DMS53 treated with DMSO at 0.1 percent for 48 hours (cell line): Measurements from ENCODE around the gene EXOC6B.
A peak's percentile ranks its signal among the peaks of the same experiment; 100 is the strongest.
"Not testable (repeated sequence)": the region's sequence is repeated elsewhere in the genome, so short reads cannot be mapped to it uniquely, and the experiment has no call there.

Experiments used
- DNase-seq: peaks from one replicate; lab custom pipeline; 2025; ENCODE audit not compliant: unreplicated experiment; lab: John Stamatoyannopoulos, UW

The EXOC6B gene

DNA sequence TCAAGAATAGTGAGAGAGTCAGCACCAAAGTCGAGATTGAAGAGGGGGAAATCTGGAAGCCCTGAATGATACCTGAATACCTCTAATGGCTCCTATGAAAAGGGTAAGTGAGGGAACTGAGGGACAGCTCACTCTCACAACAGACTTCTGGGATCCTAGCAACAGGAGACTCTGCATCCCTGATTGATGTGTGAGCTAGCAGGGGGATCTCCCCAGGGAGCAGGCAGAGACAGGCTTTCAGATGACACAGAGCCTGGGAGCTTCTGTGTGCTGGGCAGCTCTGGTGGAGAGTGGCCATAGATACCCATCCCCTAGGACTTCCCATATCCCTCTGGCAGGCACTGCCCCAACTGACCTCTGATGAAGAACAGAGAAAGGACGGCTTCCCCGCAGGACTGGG lies 206.2 kb downstream of the EXOC6B start:
- no peak for DNase-seq

DNA sequence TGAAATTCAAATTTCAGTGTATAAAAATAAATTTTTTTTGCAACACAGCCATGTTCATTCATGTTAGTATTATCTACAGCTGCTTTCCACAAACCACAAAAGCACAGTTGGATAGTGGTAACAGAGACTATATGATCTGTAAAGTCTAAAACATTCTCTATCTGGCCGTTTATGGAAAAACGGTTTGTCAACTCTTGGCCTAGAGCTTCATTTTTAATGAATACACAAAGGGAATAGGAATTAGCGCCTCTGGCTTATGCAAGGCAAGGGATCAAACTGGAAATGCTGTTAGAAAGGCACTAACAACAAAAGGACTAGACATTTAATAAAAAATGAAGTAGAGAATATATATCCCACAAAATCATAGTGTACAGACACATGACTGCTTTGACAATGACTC lies 211.9 kb downstream of the EXOC6B start:
- no peak for DNase-seq

DNA sequence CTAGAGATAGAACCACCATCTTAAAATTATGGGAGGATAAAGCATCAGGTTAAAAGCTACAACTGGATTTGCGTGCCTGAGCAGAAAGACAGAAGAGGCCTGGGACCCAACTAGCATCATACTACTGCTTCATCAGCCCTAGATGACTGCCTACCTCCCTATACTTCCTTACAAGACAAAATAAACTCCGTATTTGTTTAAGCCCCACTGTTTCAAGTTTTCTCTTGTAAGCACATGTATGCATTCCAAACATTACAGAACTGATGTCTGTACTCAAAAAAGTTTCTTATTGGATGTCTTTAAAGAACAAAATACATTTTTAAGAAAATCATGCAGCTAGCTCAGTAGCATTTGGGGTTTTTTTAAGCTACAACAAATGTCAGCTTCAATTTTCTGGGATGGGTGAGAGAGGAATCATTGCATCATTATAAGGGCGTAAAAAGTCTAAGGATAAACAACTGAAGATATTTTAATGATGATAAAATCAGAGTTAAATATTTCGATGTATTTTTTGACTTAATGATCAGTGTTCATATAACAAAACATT lies 213.1 kb downstream of the EXOC6B start:
- DNase-seq: no peak

DNA sequence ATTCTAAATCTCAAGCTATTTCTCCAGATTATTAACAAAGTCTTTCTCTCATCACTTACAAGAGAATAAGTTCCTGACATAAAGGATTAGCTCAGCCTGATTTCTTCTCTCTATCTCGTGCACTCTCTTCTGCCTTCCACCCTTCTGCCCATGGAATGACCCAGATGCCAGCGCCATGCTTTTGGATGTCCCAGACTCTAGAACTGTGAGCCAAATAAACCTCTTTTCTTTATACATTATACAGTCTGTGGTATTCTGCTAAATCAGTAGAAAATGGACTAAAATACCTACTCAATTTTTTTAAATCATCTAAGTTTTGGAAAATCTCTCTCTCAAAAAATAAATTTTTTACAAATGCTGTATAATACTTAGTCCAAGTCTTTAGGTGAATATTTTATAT lies 218.6 kb downstream of the EXOC6B start:
- DNase-seq: no peak

DNA sequence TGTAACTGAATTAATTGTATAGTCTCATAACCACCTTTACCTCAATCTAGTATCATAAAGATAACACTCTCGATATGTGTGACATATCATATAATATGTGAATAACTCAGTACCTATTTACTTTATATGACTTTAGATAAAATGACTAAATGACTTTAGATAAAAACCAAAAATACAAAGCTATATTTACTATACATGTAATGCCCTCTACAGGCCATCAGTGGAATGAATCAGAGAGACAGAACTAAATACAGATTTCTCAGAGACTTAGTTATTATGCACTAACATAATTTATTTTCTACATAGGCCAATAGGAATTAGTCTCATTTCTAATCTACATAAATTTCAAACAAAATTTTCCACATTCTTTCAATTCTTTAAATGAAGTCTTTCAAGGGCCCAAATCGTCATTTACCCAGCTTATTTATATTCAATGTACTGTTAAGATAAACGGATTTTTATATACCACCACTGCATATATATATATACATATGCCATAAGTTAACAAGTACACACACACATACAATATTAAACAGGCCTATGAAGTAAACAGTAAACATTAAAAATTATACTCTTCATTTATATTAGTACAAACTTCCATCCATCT lies 219.9 kb downstream of the EXOC6B start:
- peak; percentile 14 for DNase-seq

DNA sequence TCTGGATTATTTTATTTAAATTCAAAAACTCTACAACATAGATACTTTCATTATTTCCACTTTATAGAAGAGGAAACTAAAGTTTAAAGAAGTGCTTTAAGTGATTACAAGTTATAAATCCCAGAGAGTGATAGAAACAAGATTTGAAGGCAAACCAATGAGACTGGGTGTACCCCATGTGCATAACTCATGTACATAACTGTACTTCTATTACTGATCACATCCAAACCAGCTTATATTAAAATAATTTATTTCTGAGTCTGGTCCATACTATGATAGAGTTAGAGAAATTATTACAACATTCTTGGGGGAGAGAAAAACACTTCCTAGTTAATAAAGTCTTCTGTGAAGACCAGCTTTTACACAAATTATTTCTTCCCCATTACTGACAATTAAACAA lies 221.4 kb downstream of the EXOC6B start:
- DNase-seq: no peak

DNA sequence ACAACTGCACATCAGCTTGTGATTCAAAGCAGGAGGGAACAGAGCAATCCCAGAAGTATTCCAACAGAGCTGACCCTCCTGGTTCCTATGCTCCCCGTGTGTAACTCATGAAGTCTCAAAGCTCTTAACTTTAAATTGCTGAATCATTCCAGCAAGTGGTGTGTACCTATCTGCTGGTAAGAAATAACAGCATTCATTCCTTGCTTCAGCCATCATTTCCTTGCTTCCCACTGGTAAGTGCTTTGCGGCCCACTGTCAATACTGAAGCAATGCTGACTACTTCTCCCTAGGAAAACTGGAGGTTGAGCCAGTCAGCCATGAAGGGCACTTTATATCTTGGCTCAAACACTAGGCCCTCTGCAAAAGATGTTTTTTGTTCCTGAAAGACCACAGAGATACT lies 222.4 kb downstream of the EXOC6B start:
- DNase-seq: no peak

DNA sequence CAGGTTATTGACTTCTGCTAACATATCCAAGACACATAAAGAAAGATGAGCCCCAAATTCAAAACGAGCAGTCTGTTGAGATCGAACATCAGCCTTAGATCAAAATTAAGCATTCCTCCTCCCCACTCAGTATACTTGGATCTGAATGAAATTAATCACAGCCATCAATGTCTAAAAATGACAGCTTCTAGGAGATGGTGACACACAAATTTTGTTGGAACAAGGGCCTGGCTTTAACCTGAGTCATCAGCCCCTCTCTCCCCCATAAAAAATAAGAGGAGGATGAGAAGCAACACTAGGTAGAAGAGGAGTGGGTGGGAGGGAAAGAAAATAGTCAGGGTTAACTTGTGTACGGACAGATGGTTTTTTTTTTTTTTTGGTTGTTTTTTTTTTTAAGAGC lies 223.1 kb downstream of the EXOC6B start:
- DNase-seq: no peak

DNA sequence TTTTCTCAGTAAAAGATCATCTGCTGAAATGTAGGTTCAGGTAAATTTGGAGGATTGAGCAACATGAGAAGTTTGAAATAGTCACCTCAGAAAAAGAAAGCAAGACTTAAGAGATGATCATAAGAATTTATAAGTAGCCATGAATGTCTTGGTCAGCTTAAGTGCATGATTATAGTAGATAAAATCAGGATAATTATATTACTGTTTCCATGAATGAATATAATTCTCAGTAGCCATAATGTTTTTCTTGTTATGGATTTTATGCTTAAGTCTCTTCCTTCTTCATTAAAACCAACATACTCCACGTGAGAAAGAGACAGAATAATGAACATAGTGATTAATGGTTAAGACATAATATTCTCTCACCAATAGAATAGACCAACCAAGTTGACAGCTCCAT lies 223.7 kb downstream of the EXOC6B start:
- no peak for DNase-seq

DNA sequence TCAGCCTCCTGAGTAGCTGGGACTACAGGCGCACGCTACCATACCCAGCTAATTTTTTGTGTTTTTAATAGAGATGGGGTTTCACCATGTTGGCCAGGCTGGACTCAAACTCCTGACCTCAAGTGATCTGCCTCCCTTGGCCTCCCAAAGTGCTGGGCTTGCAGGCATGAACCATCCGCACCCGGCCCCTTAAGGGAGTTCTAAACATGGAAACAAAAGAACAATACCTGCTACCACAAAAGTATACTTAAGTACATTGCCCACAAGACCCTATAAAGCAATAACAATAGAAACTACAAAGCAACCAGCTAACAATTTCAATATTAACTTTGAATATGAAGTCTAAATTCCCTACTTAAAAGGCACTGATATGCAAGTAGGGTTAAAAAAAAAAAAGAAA lies 242.0 kb downstream of the EXOC6B start:
- not testable (repeated sequence) for DNase-seq

DNA sequence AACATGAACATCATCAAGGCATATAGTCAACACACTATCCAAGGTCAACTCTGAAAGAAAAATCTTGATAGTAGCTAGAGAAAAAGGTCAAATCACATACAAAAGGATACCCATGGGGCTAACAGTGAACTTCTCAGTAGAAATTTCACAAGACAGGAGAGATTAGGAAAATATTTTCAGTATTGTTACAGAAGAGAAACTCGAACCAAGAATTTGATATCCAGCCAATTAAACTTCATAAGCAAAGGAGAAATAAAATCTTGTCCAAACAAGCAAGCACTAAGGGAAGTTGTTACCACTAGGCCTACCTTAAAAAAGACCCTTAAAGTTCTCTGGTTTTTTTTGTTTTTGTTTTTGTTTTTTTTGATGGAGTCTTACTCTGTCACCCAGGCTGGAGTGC lies 242.5 kb downstream of the EXOC6B start:
- no peak for DNase-seq

DNA sequence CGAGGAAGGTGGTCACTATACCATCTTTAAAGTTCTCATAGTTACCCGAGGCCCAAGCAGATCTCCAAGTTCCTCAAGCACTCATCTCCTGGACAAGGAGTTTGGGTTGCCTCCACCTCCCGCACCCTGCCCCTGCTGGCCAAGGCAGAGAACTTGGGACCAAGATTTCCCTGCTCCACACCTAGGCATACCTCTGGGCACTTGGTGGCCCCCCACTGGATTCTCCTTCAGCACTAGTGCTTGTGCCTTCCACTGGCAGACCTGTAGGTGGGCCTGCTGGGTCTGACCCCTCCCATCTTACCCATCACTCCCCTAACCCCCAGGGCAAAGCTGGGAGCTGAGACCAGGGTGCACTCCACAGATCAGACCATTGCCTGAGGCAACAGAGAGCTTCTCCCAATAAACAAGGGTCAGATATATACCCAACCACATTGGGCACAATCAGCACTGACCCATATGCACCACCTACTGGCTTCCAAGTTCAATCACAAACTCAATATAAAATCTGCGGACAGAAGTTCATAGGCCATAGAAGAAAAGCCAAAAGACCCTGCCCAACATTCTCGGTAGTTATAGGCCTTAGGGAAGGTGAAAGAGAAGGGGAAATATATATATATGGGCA lies 244.2 kb downstream of the EXOC6B start:
- DNase-seq: no peak

DNA sequence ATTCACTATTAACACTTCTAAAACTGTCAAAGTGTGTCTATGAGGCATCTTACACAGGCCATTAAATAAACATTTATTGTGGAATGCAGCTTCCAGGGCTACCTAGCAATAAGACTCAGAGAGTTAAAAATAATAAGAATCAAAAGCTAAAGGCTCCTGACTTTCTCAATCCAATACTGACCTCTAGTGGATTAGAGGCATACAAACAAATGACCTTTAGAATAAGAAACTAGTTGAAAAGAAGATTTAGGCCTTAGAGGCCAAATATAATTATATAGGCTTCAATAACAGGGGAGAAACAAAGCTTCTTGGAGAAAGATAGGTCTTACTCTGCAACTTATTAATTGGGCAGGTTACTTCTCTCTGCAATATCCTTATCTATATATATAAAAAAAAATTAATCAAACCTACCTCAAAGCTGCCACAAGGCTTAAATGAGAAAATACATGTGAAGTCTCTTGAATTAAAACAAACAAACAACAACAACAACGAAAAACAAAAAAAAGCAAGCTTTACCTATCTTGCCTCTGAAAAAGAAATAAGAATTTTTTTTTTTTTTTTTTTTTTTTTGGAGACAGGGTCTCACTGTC lies 246.1 kb downstream of the EXOC6B start:
- peak; percentile 70 for DNase-seq

DNA sequence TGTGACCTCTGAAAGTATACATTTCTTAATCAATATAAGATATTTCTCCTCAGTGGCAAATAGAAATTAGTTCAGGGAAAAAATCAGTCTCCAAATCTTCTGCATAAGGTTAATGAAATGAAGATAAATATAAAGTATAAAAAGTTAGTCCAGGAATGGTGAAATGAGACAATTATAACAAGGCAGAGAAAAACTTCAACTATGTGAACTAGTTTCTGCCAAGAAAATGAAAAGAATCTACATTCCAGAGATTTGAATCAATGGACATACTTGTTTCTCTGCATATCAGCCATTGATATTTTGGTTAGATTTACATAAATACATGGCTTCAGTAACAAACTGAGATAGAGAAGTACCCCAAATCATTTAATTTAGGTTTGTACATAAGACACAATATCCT lies 249.0 kb downstream of the EXOC6B start:
- no peak for DNase-seq

DNA sequence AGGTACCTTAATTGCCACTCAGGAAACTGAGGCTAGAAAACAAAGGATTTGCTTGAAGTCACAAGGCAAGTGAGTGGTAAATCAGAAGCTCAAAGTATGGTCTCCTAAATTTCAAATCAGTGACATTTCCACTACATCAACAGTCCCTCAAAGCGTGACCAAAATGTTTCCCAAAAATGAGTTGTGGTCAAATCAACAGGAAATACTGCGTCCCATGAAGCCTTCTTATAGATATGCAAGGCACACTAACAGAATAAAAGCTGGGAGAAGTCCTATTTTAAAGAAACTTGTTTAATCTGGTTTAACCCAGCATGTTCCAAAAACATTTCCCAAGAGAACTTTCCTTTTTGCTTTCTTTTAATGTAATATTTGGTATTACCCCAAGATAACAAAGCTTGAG lies 249.4 kb downstream of the EXOC6B start:
- no peak for DNase-seq

DNA sequence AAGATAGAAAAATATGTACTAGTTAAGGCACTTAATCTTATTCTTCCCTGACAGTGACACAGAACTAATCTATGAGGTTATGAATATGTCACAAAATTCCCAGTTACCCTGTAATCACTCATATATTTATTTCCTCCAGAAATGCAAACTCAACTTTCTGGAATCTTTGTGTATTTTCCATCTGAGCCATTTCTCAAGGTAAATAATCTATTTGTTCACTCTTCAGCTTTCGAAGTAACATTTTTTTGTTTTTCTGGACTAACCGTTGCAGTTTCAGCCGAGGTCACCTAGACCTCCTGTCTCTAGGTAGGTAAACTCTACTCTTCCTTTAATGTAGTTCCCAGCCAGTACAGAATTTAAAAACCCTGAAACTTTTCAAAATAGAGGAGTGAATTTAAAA lies 250.9 kb downstream of the EXOC6B start:
- DNase-seq: no peak

DNA sequence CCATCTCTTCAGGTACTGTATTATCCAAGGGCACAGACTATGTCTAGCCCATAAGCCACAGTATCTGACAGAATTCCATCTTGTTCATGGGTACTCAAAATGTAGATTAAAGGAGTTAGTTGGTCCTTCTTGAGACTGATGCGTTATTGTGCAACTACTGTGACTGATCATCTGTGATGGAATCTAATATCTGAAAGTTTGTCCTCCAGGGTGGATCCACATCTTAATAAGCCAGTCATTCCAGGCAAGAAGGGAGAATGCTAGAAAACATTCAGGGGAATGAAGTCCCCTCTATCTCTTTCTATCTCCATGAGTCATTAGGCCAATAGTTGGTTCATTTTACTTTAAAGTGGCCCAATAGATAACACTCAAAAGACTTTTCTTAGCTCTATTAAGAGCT lies 252.6 kb downstream of the EXOC6B start:
- DNase-seq: no peak

DNA sequence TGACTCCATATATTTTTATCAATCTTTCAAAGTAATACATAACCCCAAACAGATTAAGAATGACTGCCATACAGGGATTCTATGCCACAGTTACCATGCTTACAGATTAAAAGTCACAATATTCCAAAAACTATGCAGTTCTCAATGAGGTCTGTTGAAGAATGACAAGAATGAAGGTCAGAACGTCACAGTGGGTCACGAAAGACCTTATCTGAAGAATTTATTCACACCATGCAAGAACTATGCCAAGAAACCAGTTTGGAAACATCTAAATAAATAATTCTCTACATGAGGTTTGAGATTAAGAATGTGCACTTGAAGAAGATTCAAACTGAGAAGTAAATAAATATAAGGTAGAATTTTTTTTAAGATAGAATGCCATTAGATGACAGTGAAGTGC lies 253.3 kb downstream of the EXOC6B start:
- no peak for DNase-seq

DNA sequence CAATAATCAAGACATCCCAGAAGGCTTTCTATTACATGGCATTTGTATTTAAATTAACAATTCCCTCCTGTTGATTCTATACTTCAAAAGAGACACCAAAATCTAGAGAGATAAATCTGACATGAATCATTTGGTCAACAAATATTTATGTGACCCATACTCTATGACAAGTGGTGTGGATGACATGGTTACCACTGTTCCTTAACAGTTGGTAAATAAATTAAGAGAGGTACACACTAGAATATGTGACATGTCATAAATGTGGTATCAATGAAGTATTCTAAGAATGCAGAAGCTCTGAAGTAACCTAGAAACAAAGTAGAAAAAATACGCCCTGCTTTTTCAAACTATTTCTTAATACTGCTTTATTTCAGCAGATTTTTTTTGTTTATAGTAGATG lies 255.4 kb downstream of the EXOC6B start:
- peak; percentile 19 for DNase-seq

DNA sequence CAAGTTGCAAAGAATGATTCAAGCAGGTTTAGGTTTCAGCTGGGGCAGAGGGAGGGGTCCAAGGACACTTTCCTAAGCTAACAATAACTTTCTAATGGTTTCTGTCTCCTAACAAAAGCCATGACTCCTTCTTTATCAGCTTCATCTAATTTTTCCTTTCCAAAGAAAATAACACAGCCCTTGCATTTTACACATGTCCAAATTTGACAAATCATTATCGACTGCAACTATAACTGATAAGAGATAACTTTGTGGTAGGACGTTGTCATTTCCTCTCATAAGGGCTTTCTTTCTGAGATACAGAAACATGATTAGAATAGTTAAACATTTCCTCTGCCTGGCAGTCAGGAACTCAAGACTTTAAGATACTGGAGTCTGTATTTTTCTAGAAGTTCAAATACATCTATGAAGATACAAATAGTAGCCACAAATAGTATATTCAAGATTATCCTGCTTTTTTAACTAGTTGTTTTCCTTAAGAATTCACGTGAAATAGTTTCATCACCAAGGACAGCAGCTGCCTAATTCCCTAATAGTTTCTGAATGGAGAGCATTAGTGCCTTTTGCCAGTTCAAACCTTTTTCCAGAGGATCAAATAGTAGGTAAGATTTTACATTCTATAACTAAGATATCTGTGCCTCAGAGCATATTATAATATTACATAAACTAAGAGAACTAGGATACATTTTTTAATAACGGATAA lies 263.2 kb downstream of the EXOC6B start:
- DNase-seq: no peak

DNA sequence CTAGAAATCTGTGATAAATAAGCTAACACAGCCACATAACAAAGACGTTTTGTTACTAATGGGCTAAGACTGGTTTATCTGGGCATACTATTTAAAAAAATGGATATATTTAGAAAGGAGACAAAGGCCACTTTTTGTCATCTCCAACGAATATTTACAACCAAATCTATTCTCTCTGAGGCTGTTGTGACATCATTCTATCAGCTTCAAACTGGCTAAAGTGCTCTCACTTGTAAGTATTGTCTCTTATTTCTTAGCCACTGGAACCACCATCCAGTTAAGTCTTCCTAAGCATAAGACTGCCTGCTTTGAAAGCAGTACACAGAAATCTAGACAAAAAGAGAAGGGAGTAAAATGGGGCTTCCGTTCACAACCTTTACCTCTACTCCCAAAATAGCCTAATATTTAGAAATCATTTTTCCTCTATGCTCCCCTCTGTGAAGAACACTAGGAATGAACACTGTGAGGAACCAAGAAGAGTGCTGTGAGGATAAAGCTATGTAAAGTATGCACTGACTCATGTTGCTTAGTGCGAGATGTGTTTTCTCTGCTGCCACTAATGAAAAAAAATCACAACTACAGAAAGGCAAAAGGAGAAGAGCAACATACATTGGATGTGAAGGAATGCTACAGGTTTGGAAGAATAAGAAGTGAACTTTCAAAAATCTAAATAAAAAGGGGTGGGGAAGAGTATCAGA lies 264.1 kb downstream of the EXOC6B start:
- DNase-seq: no peak
